Measurements from ENCODE around the gene KRAS.

Gene KRAS

GRCh38 chr12:25269701-25270100 lies 19.0 kb upstream of the KRAS start:
- in situ Hi-C loops (cut with HindIII; ENCODE audit: low sequenced_read_pairs), result no loop called here
- no peak for DNase-seq (ENCODE audit: low read depth, low spot score)
- TF ChIP-seq CTCF (IDR thresholded peaks at IDR 0.05; ENCODE audit: low read depth, low read length), result no peak
- H3K4me3 ChIP-seq (ENCODE audit: low read depth, low read length), result no peak overlapping the region

- H3K4me3 ChIP-seq (ENCODE audit: low read depth, low read length), result no peak overlapping the region
- TF ChIP-seq CTCF (IDR thresholded peaks at IDR 0.05; ENCODE audit: low read depth, low read length), result no peak
- in situ Hi-C loops (cut with HindIII; ENCODE audit: low sequenced_read_pairs), result no loop called here
- DNase-seq (ENCODE audit: low read depth, low spot score), result no peak
Measured at GRCh38 chr12:25266497-25266896, 15.8 kb upstream of the KRAS start.

- TF ChIP-seq CTCF (IDR thresholded peaks at IDR 0.05; ENCODE audit: low read depth, low read length), result no peak
- H3K4me3 ChIP-seq (ENCODE audit: low read depth, low read length), result no peak overlapping the region
- in situ Hi-C loops (cut with HindIII; ENCODE audit: low sequenced_read_pairs), result no loop called here
- no peak for DNase-seq (ENCODE audit: low read depth, low spot score)
Measured at GRCh38 chr12:25264862-25265261, 14.1 kb upstream of the KRAS start.

GRCh38 chr12:25264114-25264513 lies 13.4 kb upstream of the KRAS start:
- in situ Hi-C loops (cut with HindIII; ENCODE audit: low sequenced_read_pairs), result no loop called here
- no peak for DNase-seq (ENCODE audit: low read depth, low spot score)
- H3K4me3 ChIP-seq (ENCODE audit: low read depth, low read length), result no peak overlapping the region
- no peak for TF ChIP-seq CTCF (IDR thresholded peaks at IDR 0.05; ENCODE audit: low read depth, low read length)

GRCh38 chr12:25263594-25263993 lies 12.9 kb upstream of the KRAS start:
- in situ Hi-C loops (cut with HindIII; ENCODE audit: low sequenced_read_pairs), result no loop called here
- H3K4me3 ChIP-seq (ENCODE audit: low read depth, low read length), result no peak overlapping the region
- no peak for DNase-seq (ENCODE audit: low read depth, low spot score)
- no peak for TF ChIP-seq CTCF (IDR thresholded peaks at IDR 0.05; ENCODE audit: low read depth, low read length)

- no peak overlapping the region for H3K4me3 ChIP-seq (ENCODE audit: low read depth, low read length)
- no peak for TF ChIP-seq CTCF (IDR thresholded peaks at IDR 0.05; ENCODE audit: low read depth, low read length)
- DNase-seq (ENCODE audit: low read depth, low spot score), result no peak
- in situ Hi-C loops (cut with HindIII; ENCODE audit: low sequenced_read_pairs), result no loop called here
Measured at GRCh38 chr12:25262389-25263074, 11.8 kb upstream of the KRAS start.
